ENCODE measurements around the gene SLC66A2.
"Not testable (repeated sequence)": the region's sequence is repeated elsewhere in the genome, so short reads cannot be mapped to it uniquely, and the experiment has no call there.

The SLC66A2 gene

GRCh38 chr18:79970419-79971133 lies 19.1 kb upstream of the SLC66A2 start:
- DNase-seq: no peak

GRCh38 chr18:79965119-79965902 lies 13.9 kb upstream of the SLC66A2 start:
- no peak for DNase-seq

GRCh38 chr18:79964330-79965118 lies 13.1 kb upstream of the SLC66A2 start, which contains the start of gene HSBP1L1:
Gene HSBP1L1, plus strand, starts transcription at chr18:79964643. Its CDS starts 93 bp downstream, at chr18:79964736.
- peak; percentile 67 for DNase-seq

GRCh38 chr18:79963658-79964329 lies 12.3 kb upstream of the SLC66A2 start:
- DNase-seq: no peak

GRCh38 chr18:79962835-79963657 lies 11.6 kb upstream of the SLC66A2 start:
- peak; percentile 54 for DNase-seq

GRCh38 chr18:79962311-79962710 lies 10.9 kb upstream of the SLC66A2 start:
- DNase-seq: no peak

GRCh38 chr18:79961527-79962291 lies 10.3 kb upstream of the SLC66A2 start:
- DNase-seq: no peak

GRCh38 chr18:79960921-79961526 lies 9.6 kb upstream of the SLC66A2 start:
- DNase-seq: no peak

- not testable (repeated sequence) for DNase-seq
These were observed 8.8 kb upstream of the SLC66A2 start for GRCh38 chr18:79960161-79960801.

- DNase-seq: no peak
These were observed 7.5 kb upstream of the SLC66A2 start for GRCh38 chr18:79958981-79959380.

- no peak for DNase-seq
These were observed 4.8 kb upstream of the SLC66A2 start for GRCh38 chr18:79956276-79956675.

GRCh38 chr18:79955302-79956075 lies 4.0 kb upstream of the SLC66A2 start:
- no peak for DNase-seq

- no peak for DNase-seq
These were observed 3.3 kb upstream of the SLC66A2 start for GRCh38 chr18:79954791-79955190.

GRCh38 chr18:79953971-79954651 lies 2.7 kb upstream of the SLC66A2 start:
- no peak for DNase-seq

- DNase-seq: no peak
These were observed 1.6 kb upstream of the SLC66A2 start for GRCh38 chr18:79952996-79953559.

- DNase-seq: no peak
These were observed 1.1 kb upstream of the SLC66A2 start for GRCh38 chr18:79952456-79952995.

- no peak for DNase-seq
These were observed 725 bp downstream of the SLC66A2 start for GRCh38 chr18:79950515-79951341.

Data from activated CD4-positive, alpha-beta T cell treated with anti-CD3 and anti-CD28 coated beads, Interleukin-2, amount 50 U/mL, for 1 hour (primary cell).